Measurements from ENCODE around the gene FABP3. TPM values are rescaled to one million over a fixed set of nuclear protein-coding genes. Genes with fewer than 3 reads are reported as not detected.

FABP3 gene
- total RNA-seq, 1 donor from 2014 or later, result 21.7 TPM

DNA sequence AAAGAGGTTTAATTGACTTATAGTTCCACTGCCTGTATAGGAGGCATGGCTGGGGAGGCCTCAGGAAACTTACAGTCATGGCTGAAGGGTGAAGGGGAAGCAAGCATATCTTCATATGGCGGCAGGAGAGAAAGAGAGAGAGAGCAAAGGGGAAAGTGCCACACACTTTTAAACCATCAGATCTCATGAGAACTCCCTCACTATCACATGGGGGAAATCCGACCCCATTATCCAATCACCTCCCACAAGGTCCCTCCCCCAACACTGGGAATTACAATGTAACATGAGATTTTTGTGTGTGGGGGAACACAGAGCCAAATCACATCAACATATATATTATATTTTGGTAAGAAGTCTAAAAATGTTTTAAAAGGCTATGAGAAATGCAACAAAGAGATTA is 27.2 kb downstream of the FABP3 start:
- DNase-seq (ENCODE audit: low read depth), result no peak
- TF ChIP-seq, protein P1, sequence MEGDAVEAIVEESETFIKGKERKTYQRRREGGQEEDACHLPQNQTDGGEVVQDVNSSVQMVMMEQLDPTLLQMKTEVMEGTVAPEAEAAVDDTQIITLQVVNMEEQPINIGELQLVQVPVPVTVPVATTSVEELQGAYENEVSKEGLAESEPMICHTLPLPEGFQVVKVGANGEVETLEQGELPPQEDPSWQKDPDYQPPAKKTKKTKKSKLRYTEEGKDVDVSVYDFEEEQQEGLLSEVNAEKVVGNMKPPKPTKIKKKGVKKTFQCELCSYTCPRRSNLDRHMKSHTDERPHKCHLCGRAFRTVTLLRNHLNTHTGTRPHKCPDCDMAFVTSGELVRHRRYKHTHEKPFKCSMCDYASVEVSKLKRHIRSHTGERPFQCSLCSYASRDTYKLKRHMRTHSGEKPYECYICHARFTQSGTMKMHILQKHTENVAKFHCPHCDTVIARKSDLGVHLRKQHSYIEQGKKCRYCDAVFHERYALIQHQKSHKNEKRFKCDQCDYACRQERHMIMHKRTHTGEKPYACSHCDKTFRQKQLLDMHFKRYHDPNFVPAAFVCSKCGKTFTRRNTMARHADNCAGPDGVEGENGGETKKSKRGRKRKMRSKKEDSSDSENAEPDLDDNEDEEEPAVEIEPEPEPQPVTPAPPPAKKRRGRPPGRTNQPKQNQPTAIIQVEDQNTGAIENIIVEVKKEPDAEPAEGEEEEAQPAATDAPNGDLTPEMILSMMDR (conservative IDR thresholded peaks at IDR 0.05; ENCODE audit: low read depth, low read length), result no peak
- no peak overlapping the region for H3K4me3 ChIP-seq (ENCODE audit: low read depth, low read length)

GRCh38 chr1:31344503-31344902 is 28.4 kb downstream of the FABP3 start:
- TF ChIP-seq, protein P1 (conservative IDR thresholded peaks at IDR 0.05; ENCODE audit: low read depth, low read length), result no peak
- H3K4me3 ChIP-seq (ENCODE audit: low read depth, low read length), result no peak overlapping the region
- no peak for DNase-seq (ENCODE audit: low read depth)

- TF ChIP-seq, protein P1 (conservative IDR thresholded peaks at IDR 0.05; ENCODE audit: low read depth, low read length), result no peak
- no peak overlapping the region for H3K4me3 ChIP-seq (ENCODE audit: low read depth, low read length)
- DNase-seq (ENCODE audit: low read depth), result no peak
Measured at GRCh38 chr1:31336687-31337467, 36.0 kb downstream of the FABP3 start.

DNA sequence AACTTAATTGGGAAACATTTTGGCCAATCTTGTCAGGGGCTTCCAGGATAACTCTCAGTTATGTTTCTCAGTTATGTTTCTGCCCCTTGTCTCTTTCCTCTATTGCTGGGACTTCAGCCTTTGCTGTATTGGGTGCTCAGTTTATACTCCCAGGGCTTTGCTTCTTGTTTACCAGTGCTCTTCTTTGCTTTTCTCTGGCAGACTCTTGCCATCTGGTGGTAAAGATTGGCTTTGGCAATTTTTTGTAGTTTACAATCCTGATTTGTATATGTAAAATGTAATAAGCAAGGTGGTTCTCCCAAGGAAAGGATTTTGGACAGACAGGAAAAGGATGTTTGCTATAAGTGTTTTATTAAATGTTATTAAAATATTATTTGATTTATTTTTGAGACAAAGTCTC is 37.9 kb downstream of the FABP3 start:
- H3K4me3 ChIP-seq (ENCODE audit: low read depth, low read length), result no peak overlapping the region
- TF ChIP-seq, protein P1 (conservative IDR thresholded peaks at IDR 0.05; ENCODE audit: low read depth, low read length), result peak; percentile 76
- no peak for DNase-seq (ENCODE audit: low read depth)

GRCh38 chr1:31327381-31327780 is 45.5 kb downstream of the FABP3 start:
- TF ChIP-seq, protein P1 (conservative IDR thresholded peaks at IDR 0.05; ENCODE audit: low read depth, low read length), result no peak
- no peak for DNase-seq (ENCODE audit: low read depth)

DNA sequence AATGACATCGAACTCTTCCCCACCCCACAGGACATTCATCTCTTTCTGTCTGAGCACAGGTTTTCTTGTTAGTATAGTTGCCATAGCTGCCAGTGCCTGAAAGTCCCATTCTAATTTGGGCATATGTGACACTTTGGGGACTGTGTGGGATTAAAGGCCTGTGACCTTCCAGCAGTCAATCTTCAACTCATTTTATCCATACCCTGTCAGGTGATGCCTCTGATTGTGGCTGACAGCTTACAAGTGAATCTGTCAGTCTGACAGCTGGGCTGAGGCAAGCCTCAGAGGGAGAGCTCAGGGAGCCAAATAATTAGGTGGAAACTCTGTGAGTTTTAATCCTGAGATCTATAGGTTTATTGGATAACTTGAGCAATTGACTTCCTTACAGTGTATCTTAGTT is 46.4 kb downstream of the FABP3 start:
- no peak for DNase-seq (ENCODE audit: low read depth)
- no peak overlapping the region for H3K4me3 ChIP-seq (ENCODE audit: low read depth, low read length)
- TF ChIP-seq, protein P1 (conservative IDR thresholded peaks at IDR 0.05; ENCODE audit: low read depth, low read length), result no peak

More at GRCh38 chr1:31327381-31327780, 45.5 kb downstream of the FABP3 start:
- H3K4me3 ChIP-seq (ENCODE audit: low read depth, low read length), result no peak overlapping the region

- no peak for DNase-seq (ENCODE audit: low read depth)
- no peak overlapping the region for H3K4me3 ChIP-seq (ENCODE audit: low read depth, low read length)
- TF ChIP-seq, protein P1 (conservative IDR thresholded peaks at IDR 0.05; ENCODE audit: low read depth, low read length), result no peak
Measured at GRCh38 chr1:31324992-31325391, 47.9 kb downstream of the FABP3 start.

Data from epithelial cell of proximal tubule (primary cell).